ENCODE measurements around the gene TSPAN10.

TSPAN10 gene

GRCh38 chr17:81666342-81667191 lies 29.6 kb downstream of the TSPAN10 start, which contains the start of the genes CCDC137 and OXLD1:
TSS of gene CCDC137 (plus strand) at chr17:81666737. CDS start at chr17:81666767, 30 bp downstream.
TSS of gene OXLD1 (minus strand) at chr17:81666605. CDS start at chr17:81666577, 28 bp downstream.
- peak; percentile 92 for DNase-seq (ENCODE audit: low spot score)
- H3K27me3 ChIP-seq (ENCODE audit: control insufficient read depth in 3 of 3, insufficient read depth in 3 of 3, low read depth in 1 of 3, low read length in 3 of 3), result no peaks in the 10 kb centered on the region
- H4K8ac ChIP-seq (ENCODE audit: low read depth, low read length), result no peak within 1 kb of the TSS
- peak within 1 kb of the TSS; percentile 64 for H4K91ac ChIP-seq (ENCODE audit: low read depth, low read length, poor library complexity)
- H2BK15ac ChIP-seq (ENCODE audit: low read length), result no peak within 1 kb of the TSS
- peak within 1 kb of the TSS; percentile 98 for H2BK120ac ChIP-seq (ENCODE audit: low read depth, low read length)
- H3K36me3 ChIP-seq (replicated peaks in 1 of 2; ENCODE audit: control insufficient read depth in 2 of 2, insufficient read depth in 2 of 2, low read length in 2 of 2), result peaks cover 37 to 51% of the 10 kb centered on the region in 2 donors
- WGBS, 2 donors (ENCODE audit: extremely low coverage in 2 of 2, insufficient read length in 2 of 2, insufficient replicate concordance in 1 of 2), result no CpG with 5 or more reads among the region's 96 CpGs
- peak within 1 kb of the TSS; percentile 98 for H2AK5ac ChIP-seq (ENCODE audit: low read depth, low read length)
- peak within 1 kb of the TSS; percentile 56 for H3K14ac ChIP-seq (ENCODE audit: low read length)
- peak within 1 kb of the TSS; percentile 22 for H2BK12ac ChIP-seq (ENCODE audit: low read length)
- H2BK5ac ChIP-seq (ENCODE audit: low read length), result peak within 1 kb of the TSS; percentile 66
- peak within 1 kb of the TSS; percentile 100 for H3K9ac ChIP-seq (ENCODE audit: low read depth, low read length, poor library complexity)
- peaks cover 10 to 12% of the 10 kb centered on the region in 2 donors for H3K4me1 ChIP-seq (ENCODE audit: control insufficient read depth in 2 of 2, insufficient read depth in 1 of 2, low read depth in 1 of 2, low read length in 2 of 2)
- peak within 1 kb of the TSS; percentile 93 for H2AFZ ChIP-seq (ENCODE audit: low read length)
- peaks cover 21% of the 10 kb centered on the region for H3K79me1 ChIP-seq (ENCODE audit: low read depth, low read length)
- H3K27ac ChIP-seq (replicated peaks; ENCODE audit: low read length), result peak within 1 kb of the TSS; percentile 56
- peak within 1 kb of the TSS; percentile 85 to 99 for H3K4me3 ChIP-seq (ENCODE audit: low read length in 2 of 2)
- H3K9me3 ChIP-seq (replicated peaks in 1 of 2; ENCODE audit: control insufficient read depth in 2 of 2, insufficient read depth in 1 of 2, low read depth in 1 of 2, low read length in 2 of 2), result peaks cover 0 to 2% of the 10 kb centered on the region in 2 donors
- peak within 1 kb of the TSS; percentile 53 for H3K4ac ChIP-seq (ENCODE audit: low read length)
- H3K23ac ChIP-seq (ENCODE audit: low read depth, low read length, poor library complexity), result peak within 1 kb of the TSS; percentile 100
- H3K4me2 ChIP-seq (ENCODE audit: insufficient read depth, low read length, poor library complexity, severe bottlenecking), result peak within 1 kb of the TSS; percentile 89
- H3K18ac ChIP-seq (ENCODE audit: low read length), result peak within 1 kb of the TSS; percentile 99

DNA sequence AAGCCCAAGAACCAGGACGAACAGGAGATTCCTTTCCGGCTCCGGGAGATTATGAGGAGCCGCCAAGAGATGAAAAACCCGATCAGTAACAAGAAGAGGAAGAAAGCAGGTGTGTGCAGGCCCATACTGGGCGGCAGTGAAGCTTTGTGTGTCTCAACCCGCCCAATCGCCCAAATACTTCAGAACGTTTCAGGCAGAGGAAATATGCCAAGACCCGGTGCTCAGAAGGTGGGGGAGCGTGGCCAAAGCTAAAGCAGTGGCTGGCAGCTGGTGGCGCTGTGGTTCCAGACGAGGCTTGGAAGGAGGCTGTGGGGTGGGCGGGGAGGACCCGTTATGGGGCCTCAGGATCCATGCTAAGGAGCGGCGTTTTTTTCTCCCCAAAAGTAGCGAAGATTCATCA lies 30.8 kb downstream of the TSPAN10 start:
- Histone ChIP-seq H3K4me1 (ENCODE audit: control insufficient read depth in 2 of 2, insufficient read depth in 1 of 2, low read depth in 1 of 2, low read length in 2 of 2) (peaks cover 10 to 12% of the 10 kb centered on the region in 2 donors), H3K9me3 (replicated peaks in 1 of 2; ENCODE audit: control insufficient read depth in 2 of 2, insufficient read depth in 1 of 2, low read depth in 1 of 2, low read length in 2 of 2) (peaks cover 0 to 2% of the 10 kb centered on the region in 2 donors), H3K23ac (ENCODE audit: low read depth, low read length, poor library complexity) (no peak overlapping the region), H3K18ac (ENCODE audit: low read length) (no peak overlapping the region), H3K36me3 (replicated peaks in 1 of 2; ENCODE audit: control insufficient read depth in 2 of 2, insufficient read depth in 2 of 2, low read length in 2 of 2) (peaks cover 48 to 63% of the 10 kb centered on the region in 2 donors), H3K4me2 (ENCODE audit: insufficient read depth, low read length, poor library complexity, severe bottlenecking) (no peak overlapping the region), H2AK5ac (ENCODE audit: low read depth, low read length) (no peak overlapping the region), H3K9ac (ENCODE audit: low read depth, low read length, poor library complexity) (no peak overlapping the region), H2BK12ac (ENCODE audit: low read length) (no peak overlapping the region), H3K4me3 (ENCODE audit: low read length in 2 of 2) (peak overlapping the region in 1 of 2 donors; percentile 16), H2BK120ac (ENCODE audit: low read depth, low read length) (no peak overlapping the region), H3K14ac (ENCODE audit: low read length) (no peak overlapping the region), H3K27me3 (ENCODE audit: control insufficient read depth in 3 of 3, insufficient read depth in 3 of 3, low read depth in 1 of 3, low read length in 3 of 3) (no peaks in the 10 kb centered on the region), H4K91ac (ENCODE audit: low read depth, low read length, poor library complexity) (no peak overlapping the region), H2AFZ (ENCODE audit: low read length) (no peak overlapping the region), H3K27ac (replicated peaks; ENCODE audit: low read length) (no peak overlapping the region), H4K8ac (ENCODE audit: low read depth, low read length) (no peak overlapping the region), H2BK15ac (ENCODE audit: low read length) (no peak overlapping the region), H3K4ac (ENCODE audit: low read length) (no peak overlapping the region), H3K79me1 (ENCODE audit: low read depth, low read length) (peaks cover 27% of the 10 kb centered on the region), H2BK5ac (ENCODE audit: low read length) (peak overlapping the region; percentile 24)
- no CpG with 5 or more reads among the region's 18 CpGs for WGBS, 2 donors (ENCODE audit: extremely low coverage in 2 of 2, insufficient read length in 2 of 2, insufficient replicate concordance in 1 of 2)
- no peak for DNase-seq (ENCODE audit: low spot score)

DNA sequence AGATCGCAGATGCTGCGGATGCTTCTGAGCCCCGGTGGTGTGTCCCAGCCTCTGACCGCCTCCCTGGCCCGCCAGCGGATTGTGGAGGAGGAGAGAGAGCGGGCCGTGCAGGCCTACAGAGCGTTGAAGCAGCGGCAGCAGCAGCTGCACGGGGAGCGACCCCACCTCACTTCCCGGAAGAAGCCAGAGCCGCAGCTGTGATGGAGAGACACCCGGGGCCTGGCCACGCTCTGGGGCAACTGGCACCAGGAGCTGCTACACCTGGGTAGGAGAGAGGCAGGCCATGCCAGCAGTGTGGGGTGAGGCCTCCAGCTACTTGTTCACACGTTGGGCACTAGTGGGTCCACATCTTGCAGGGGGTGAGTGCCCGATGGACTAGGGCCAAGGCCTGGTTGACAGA lies 35.5 kb downstream of the TSPAN10 start:
- DNase-seq (ENCODE audit: low spot score), result no peak
- no peak overlapping the region for H2BK5ac ChIP-seq (ENCODE audit: low read length)
- H2BK120ac ChIP-seq (ENCODE audit: low read depth, low read length), result no peak overlapping the region
- peak overlapping the region; percentile 43 for H3K23ac ChIP-seq (ENCODE audit: low read depth, low read length, poor library complexity)
- H3K9me3 ChIP-seq (replicated peaks in 1 of 2; ENCODE audit: control insufficient read depth in 2 of 2, insufficient read depth in 1 of 2, low read depth in 1 of 2, low read length in 2 of 2), result no peaks in the 10 kb centered on the region
- H3K27me3 ChIP-seq (ENCODE audit: control insufficient read depth in 3 of 3, insufficient read depth in 3 of 3, low read depth in 1 of 3, low read length in 3 of 3), result no peaks in the 10 kb centered on the region
- no peak overlapping the region for H3K9ac ChIP-seq (ENCODE audit: low read depth, low read length, poor library complexity)
- peaks cover 3 to 5% of the 10 kb centered on the region in 2 donors for H3K4me1 ChIP-seq (ENCODE audit: control insufficient read depth in 2 of 2, insufficient read depth in 1 of 2, low read depth in 1 of 2, low read length in 2 of 2)
- H3K18ac ChIP-seq (ENCODE audit: low read length), result no peak overlapping the region
- H2BK12ac ChIP-seq (ENCODE audit: low read length), result no peak overlapping the region
- peaks cover 16% of the 10 kb centered on the region for H3K79me1 ChIP-seq (ENCODE audit: low read depth, low read length)
- no peak overlapping the region for H4K91ac ChIP-seq (ENCODE audit: low read depth, low read length, poor library complexity)
- no peak overlapping the region for H2BK15ac ChIP-seq (ENCODE audit: low read length)
- no peak overlapping the region for H3K4me3 ChIP-seq (ENCODE audit: low read length in 2 of 2)
- H3K14ac ChIP-seq (ENCODE audit: low read length), result no peak overlapping the region
- peaks cover 54 to 81% of the 10 kb centered on the region in 2 donors for H3K36me3 ChIP-seq (replicated peaks in 1 of 2; ENCODE audit: control insufficient read depth in 2 of 2, insufficient read depth in 2 of 2, low read length in 2 of 2)
- H3K4ac ChIP-seq (ENCODE audit: low read length), result no peak overlapping the region
- no peak overlapping the region for H2AFZ ChIP-seq (ENCODE audit: low read length)
- no peak overlapping the region for H3K4me2 ChIP-seq (ENCODE audit: insufficient read depth, low read length, poor library complexity, severe bottlenecking)
- H2AK5ac ChIP-seq (ENCODE audit: low read depth, low read length), result no peak overlapping the region
- whole genome bisulfite sequencing, 2 donors (ENCODE audit: extremely low coverage in 2 of 2, insufficient read length in 2 of 2, insufficient replicate concordance in 1 of 2), result no CpG with 5 or more reads among the region's 18 CpGs
- H4K8ac ChIP-seq (ENCODE audit: low read depth, low read length), result no peak overlapping the region
- no peak overlapping the region for H3K27ac ChIP-seq (replicated peaks; ENCODE audit: low read length)

DNA sequence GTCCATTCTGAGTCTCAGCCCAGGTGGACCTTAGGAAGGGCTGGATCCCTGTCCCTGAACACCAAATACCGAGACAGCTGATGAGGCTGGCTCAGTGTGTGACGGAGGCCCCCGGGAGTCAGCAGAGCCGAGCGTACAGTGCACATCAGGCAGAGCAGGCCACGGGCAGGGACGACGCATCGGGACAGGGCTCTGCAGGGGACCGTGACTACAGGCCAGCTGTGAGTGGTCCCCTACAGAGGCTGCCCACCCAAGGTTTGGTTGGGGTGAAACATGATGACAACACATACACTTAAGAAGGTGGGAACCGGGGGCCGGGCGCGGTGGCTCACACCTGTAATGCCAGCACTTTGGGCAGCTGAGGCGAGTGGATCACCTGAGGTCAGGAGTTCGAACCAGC lies 36.0 kb downstream of the TSPAN10 start:
- Histone ChIP-seq H3K9me3 (replicated peaks in 1 of 2; ENCODE audit: control insufficient read depth in 2 of 2, insufficient read depth in 1 of 2, low read depth in 1 of 2, low read length in 2 of 2) (no peaks in the 10 kb centered on the region), H4K8ac (ENCODE audit: low read depth, low read length) (no peak overlapping the region), H2AK5ac (ENCODE audit: low read depth, low read length) (no peak overlapping the region), H2BK12ac (ENCODE audit: low read length) (no peak overlapping the region), H3K4me2 (ENCODE audit: insufficient read depth, low read length, poor library complexity, severe bottlenecking) (no peak overlapping the region), H3K4me3 (ENCODE audit: low read length in 2 of 2) (no peak overlapping the region), H3K18ac (ENCODE audit: low read length) (no peak overlapping the region), H3K36me3 (replicated peaks in 1 of 2; ENCODE audit: control insufficient read depth in 2 of 2, insufficient read depth in 2 of 2, low read length in 2 of 2) (peaks cover 51 to 76% of the 10 kb centered on the region in 2 donors), H2BK120ac (ENCODE audit: low read depth, low read length) (no peak overlapping the region), H3K23ac (ENCODE audit: low read depth, low read length, poor library complexity) (no peak overlapping the region), H3K27me3 (ENCODE audit: control insufficient read depth in 3 of 3, insufficient read depth in 3 of 3, low read depth in 1 of 3, low read length in 3 of 3) (no peaks in the 10 kb centered on the region), H2AFZ (ENCODE audit: low read length) (no peak overlapping the region), H4K91ac (ENCODE audit: low read depth, low read length, poor library complexity) (no peak overlapping the region), H3K4me1 (ENCODE audit: control insufficient read depth in 2 of 2, insufficient read depth in 1 of 2, low read depth in 1 of 2, low read length in 2 of 2) (peaks cover 0 to 3% of the 10 kb centered on the region in 2 donors), H2BK5ac (ENCODE audit: low read length) (no peak overlapping the region), H3K9ac (ENCODE audit: low read depth, low read length, poor library complexity) (no peak overlapping the region), H3K14ac (ENCODE audit: low read length) (no peak overlapping the region), H3K4ac (ENCODE audit: low read length) (no peak overlapping the region), H3K79me1 (ENCODE audit: low read depth, low read length) (peaks cover 12% of the 10 kb centered on the region), H2BK15ac (ENCODE audit: low read length) (no peak overlapping the region), H3K27ac (replicated peaks; ENCODE audit: low read length) (no peak overlapping the region)
- no CpG with 5 or more reads among the region's 16 CpGs for WGBS, 2 donors (ENCODE audit: extremely low coverage in 2 of 2, insufficient read length in 2 of 2, insufficient replicate concordance in 1 of 2)
- no peak for DNase-seq (ENCODE audit: low spot score)
